RWPE2 (cell line): ENCODE measurements around the gene EPB41L5.

Experiments
- ATAC-seq: fragments of 200-7000 bp; cut with Tn5 transposase; 3 replicates; pipeline ENCODE4 v1.9.1; 2021; ENCODE audit warnings: low read depth
- DNase-seq: peaks from one replicate; pipeline ENCODE4 v3.0.0-alpha.2; 2020; ENCODE audit warnings: low spot score
- H3K27ac ChIP-seq: fragments of 450-650 bp; 2 replicates; pipeline ENCODE4 v1.5.1; 2017; ENCODE audit warnings: mild to moderate bottlenecking; ENCODE audit not compliant: poor library complexity, severe bottlenecking
- H3K27me3 ChIP-seq: fragments of 250-450 bp; sonication (Bioruptor Pico); 2 replicates; pipeline ENCODE4 v1.5.1; 2021; ENCODE audit warnings: mild to moderate bottlenecking, moderate library complexity; ENCODE audit not compliant: insufficient read depth, poor library complexity, severe bottlenecking
- H3K36me3 ChIP-seq: fragments of 250-450 bp; sonication (Bioruptor Pico); 2 replicates; pipeline ENCODE4 v1.5.1; 2020; ENCODE audit warnings: low read depth, mild to moderate bottlenecking, moderate library complexity
- H3K4me1 ChIP-seq: fragments of 250-450 bp; sonication (Bioruptor Pico); 2 replicates; pipeline ENCODE4 v1.5.1; 2021; ENCODE audit warnings: mild to moderate bottlenecking, moderate library complexity; ENCODE audit not compliant: insufficient read depth, poor library complexity, severe bottlenecking
- H3K4me3 ChIP-seq: fragments of 250-450 bp; sonication (Bioruptor Pico); 2 replicates; pipeline ENCODE4 v1.5.1; 2021; ENCODE audit warnings: mild to moderate bottlenecking, moderate library complexity; ENCODE audit not compliant: severe bottlenecking
- H3K9me3 ChIP-seq: fragments of 250-450 bp; sonication (Bioruptor Pico); 2 replicates; pipeline ENCODE4 v1.5.1; 2021; ENCODE audit warnings: mild to moderate bottlenecking, moderate library complexity; ENCODE audit not compliant: severe bottlenecking
- CTCF ChIP-seq: fragments of 450-650 bp; IDR thresholded peaks from one replicate; pipeline ENCODE4 v1.5.1; 2017; ENCODE audit warnings: mild to moderate bottlenecking, moderate library complexity; ENCODE audit not compliant: poor library complexity, severe bottlenecking

The EPB41L5 gene

GRCh38 chr2:120091436-120091835 is 78.6 kb downstream of the EPB41L5 start:
- Histone ChIP-seq H3K4me3 (no peak overlapping the region), H3K9me3 (no peaks in the 10 kb centered on the region), H3K4me1 (no peaks in the 10 kb centered on the region), H3K27me3 (no peaks in the 10 kb centered on the region), H3K27ac (no peak overlapping the region), H3K36me3 (peaks cover 20% of the 10 kb centered on the region; the same call in 1 of the 2 replicates)
- TF ChIP-seq CTCF, result no peak
- ATAC-seq (no peak), DNase-seq (no peak)

GRCh38 chr2:120094795-120095194 is 81.9 kb downstream of the EPB41L5 start:
- Histone ChIP-seq H3K36me3 (peaks cover 20% of the 10 kb centered on the region; the same call in 1 of the 2 replicates), H3K4me3 (no peak overlapping the region)
- no peak for ATAC-seq

GRCh38 chr2:120100627-120101026 is 87.8 kb downstream of the EPB41L5 start:
- no peaks in the 10 kb centered on the region for H3K9me3 ChIP-seq
- peaks cover 10% of the 10 kb centered on the region for H3K36me3 ChIP-seq
- H3K4me3 ChIP-seq, result no peak overlapping the region
- no peak for ATAC-seq
- H3K4me1 ChIP-seq, result peaks cover 25% of the 10 kb centered on the region
- no peak overlapping the region for H3K27ac ChIP-seq
- H3K27me3 ChIP-seq, result no peaks in the 10 kb centered on the region
- DNase-seq, result no peak
- TF ChIP-seq CTCF, result no peak

More at GRCh38 chr2:120094795-120095194, 81.9 kb downstream of the EPB41L5 start:
- Histone ChIP-seq H3K9me3 (no peaks in the 10 kb centered on the region), H3K27me3 (no peaks in the 10 kb centered on the region), H3K27ac (no peak overlapping the region), H3K4me1 (no peaks in the 10 kb centered on the region)
- TF ChIP-seq CTCF, result no peak
- DNase-seq, result no peak

GRCh38 chr2:120103723-120104467 is 91.0 kb downstream of the EPB41L5 start:
- Histone ChIP-seq H3K4me1 (peaks cover 45% of the 10 kb centered on the region), H3K9me3 (no peaks in the 10 kb centered on the region), H3K27ac (peak overlapping the region; percentile 61), H3K36me3 (peaks cover 10% of the 10 kb centered on the region; the same call in 1 of the 2 replicates), H3K27me3 (no peaks in the 10 kb centered on the region), H3K4me3 (no peak overlapping the region)
- peak; percentile 69 for DNase-seq
- TF ChIP-seq CTCF, result no peak
- peak; percentile 86 for ATAC-seq

- DNase-seq, result no peak
Measured at GRCh38 chr2:120104772-120105171, 91.9 kb downstream of the EPB41L5 start.

More at GRCh38 chr2:120104772-120105171, 91.9 kb downstream of the EPB41L5 start:
- Histone ChIP-seq H3K9me3 (no peaks in the 10 kb centered on the region), H3K27me3 (no peaks in the 10 kb centered on the region), H3K36me3 (peaks cover 10% of the 10 kb centered on the region; the same call in 1 of the 2 replicates), H3K4me3 (no peak overlapping the region), H3K27ac (peak overlapping the region; percentile 61), H3K4me1 (peaks cover 53% of the 10 kb centered on the region)
- TF ChIP-seq CTCF, result no peak
- no peak for ATAC-seq
